Suppressor macrophage (primary cell): ENCODE data around the gene HPCAL4.

Experiments used
- DNase-seq, 4 experiments: peaks; one replicate each; pipeline ENCODE4 v3.0.0-alpha.2; 2020 to 2022

Gene HPCAL4

GRCh38 chr1:39675220-39675619, 16.0 kb downstream of the HPCAL4 start:
- DNase-seq: no peak

GRCh38 chr1:39673215-39673614, 18.0 kb downstream of the HPCAL4 start:
- DNase-seq: no peak

GRCh38 chr1:39672551-39672947, 18.7 kb downstream of the HPCAL4 start:
- DNase-seq: peak in 3 of 4 experiments; percentile 13 to 46 (median 27)

GRCh38 chr1:39671793-39672550, 19.3 kb downstream of the HPCAL4 start, which contains the start of gene NT5C1A:
TSS of gene NT5C1A (minus strand) at chr1:39672107. CDS start at chr1:39672038, 69 bp downstream.
- DNase-seq: peak in 3 of 4 experiments; percentile 29 to 58 (median 43)

DNA sequence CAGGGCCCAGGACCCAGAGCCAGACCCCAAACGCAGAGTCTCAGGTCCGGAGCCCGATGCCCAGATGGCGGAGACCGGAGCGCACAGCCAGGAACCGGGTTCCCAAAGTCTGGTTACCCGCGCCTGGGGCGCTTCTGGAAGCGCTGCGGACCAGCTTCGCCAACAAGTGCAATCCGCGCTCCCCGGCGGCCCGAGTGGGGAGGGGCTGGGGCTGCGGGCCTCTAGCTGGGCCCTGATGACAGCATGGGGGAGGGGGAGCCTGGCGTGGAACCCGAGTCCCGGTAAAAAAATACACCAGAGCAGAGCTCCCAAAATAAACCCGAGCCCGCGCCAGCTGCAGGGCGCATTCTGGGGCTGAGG, 19.8 kb downstream of the HPCAL4 start:
- DNase-seq: no peak

GRCh38 chr1:39670689-39671088, 20.5 kb downstream of the HPCAL4 start:
- no peak for DNase-seq

- no peak for DNase-seq
These were observed 22.3 kb downstream of the HPCAL4 start for GRCh38 chr1:39668894-39669293.

GRCh38 chr1:39668111-39668510, 23.1 kb downstream of the HPCAL4 start:
- DNase-seq: no peak

DNA sequence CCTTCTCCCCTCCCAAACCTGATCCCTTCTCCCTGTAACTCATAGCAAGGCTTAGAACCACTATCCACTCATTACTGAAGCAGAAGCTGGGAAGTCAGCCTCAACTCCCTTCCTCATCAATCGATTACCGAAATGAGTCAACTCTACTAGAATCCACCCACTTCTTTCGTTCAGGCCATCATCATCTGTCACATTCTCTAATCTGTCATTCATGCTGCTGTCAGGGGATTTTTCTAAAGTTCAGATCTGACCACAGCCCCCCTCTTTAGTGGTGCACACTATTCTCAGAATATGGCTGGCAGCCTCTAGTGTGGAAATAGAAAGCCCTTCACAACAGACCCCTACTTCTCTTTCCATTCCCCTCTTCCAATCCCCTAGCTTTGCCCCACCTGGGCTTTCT, 24.5 kb downstream of the HPCAL4 start:
- no peak for DNase-seq

DNA sequence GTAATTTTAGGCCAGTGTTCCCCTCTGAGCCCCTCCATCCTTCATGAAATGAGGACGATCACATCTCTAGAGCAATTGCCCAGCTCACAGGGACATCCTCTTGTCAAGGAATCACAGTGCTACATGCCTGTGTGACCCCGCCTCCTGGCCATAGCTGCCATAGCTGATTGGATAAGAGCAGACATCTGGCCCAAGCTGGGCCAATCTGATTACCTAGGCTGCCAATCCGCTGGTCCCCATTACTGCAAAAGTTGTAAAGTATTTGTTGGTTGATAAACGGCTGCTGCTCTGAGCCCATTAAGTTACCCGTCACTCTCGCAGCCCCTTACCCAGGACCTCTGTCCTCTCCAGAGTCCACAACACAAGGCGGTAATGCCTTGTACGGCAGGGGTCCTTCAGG, 27.7 kb downstream of the HPCAL4 start:
- no peak for DNase-seq

DNA sequence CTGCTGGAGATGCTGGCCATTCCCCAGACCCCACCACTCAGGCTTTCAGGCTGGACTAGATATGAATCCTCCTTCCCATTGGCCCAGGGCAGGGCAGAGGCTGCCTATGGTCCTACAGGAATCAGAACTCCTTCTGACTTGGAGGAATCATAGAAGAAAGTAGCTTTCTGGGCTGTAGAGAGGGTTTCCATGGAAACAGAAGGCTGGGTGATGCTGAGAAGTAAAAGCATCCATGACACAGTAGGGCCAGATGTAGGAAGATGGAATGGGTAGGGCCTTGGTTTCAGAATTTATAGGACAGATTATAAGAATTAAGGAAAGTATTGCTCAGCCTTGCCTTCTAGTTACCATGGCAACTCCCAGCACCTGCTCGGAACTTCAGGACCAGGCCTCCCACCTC, 28.4 kb downstream of the HPCAL4 start:
- no peak for DNase-seq

GRCh38 chr1:39659538-39659937, 31.7 kb downstream of the HPCAL4 start:
- no peak for DNase-seq

- no peak for DNase-seq
These were observed 32.1 kb downstream of the HPCAL4 start for GRCh38 chr1:39659110-39659509.

GRCh38 chr1:39657923-39658485, 33.2 kb downstream of the HPCAL4 start:
- peak; percentile 85 to 91 (median 86) for DNase-seq

- DNase-seq: no peak
These were observed 33.8 kb downstream of the HPCAL4 start for GRCh38 chr1:39657402-39657801.

GRCh38 chr1:39656391-39656790, 34.8 kb downstream of the HPCAL4 start:
- no peak for DNase-seq

- DNase-seq: no peak
These were observed 35.5 kb downstream of the HPCAL4 start for GRCh38 chr1:39655578-39656268.

DNA sequence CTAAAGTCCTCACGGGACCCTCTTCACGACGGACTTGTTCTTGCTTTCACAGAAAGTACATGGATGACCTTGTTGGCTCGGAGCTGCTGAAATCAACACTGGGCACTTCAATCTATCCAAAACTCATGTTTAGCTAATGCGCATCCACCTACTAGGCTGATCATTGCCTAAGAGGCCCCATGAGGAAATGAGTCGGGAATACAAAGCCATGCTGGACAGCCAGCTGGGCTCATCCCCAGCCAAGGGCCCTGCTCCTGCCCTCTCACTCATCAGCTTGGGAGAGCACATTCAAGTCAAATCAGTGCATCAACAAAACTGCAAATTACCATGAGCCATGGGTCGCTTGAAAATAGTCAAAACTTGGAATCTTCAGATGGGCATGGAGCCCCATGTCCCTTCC, 36.9 kb downstream of the HPCAL4 start:
- DNase-seq: peak in 2 of 4 experiments; percentile 13 to 23

- DNase-seq: peak; percentile 84 to 90 (median 86)
These were observed 37.6 kb downstream of the HPCAL4 start for GRCh38 chr1:39653546-39654031.

DNA sequence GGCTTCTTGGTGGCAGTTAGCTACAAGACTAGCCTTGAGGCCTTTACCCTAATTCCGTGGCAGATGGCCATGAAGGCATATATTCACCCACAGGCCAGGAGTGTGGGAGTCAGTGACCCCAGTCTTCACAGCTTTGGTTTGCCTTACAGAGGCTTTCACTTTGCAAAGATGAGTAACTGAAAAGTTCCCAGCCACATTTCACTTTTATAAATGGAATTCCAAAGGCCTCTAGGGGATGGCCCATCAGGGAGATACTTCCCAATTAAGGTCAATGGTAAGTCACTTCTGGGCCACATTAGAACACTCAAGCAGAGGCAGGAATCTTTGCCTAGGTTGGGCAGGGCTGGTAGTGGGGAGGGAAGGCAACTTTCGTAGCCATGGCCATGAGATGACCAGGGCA, 38.7 kb downstream of the HPCAL4 start:
- DNase-seq: no peak

DNA sequence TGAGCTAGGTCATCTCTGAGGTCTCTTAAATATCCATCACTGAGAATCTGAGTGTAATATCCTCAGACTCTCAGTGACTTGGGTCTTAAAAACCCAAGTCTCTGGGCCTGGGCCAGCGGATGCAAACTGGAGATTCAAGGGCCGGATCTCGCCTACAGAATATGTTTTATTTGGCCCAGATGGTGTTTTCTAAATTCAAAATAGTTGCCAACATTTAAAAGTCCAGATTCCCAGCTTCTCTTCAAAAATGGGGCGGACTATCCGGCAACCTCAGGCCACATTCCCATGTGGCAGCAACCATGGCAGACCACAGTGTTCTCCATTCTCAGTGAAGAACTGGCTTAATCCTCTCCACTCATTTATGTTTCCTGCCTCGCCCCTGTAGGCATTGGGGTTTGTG, 39.1 kb downstream of the HPCAL4 start:
- no peak for DNase-seq

DNA sequence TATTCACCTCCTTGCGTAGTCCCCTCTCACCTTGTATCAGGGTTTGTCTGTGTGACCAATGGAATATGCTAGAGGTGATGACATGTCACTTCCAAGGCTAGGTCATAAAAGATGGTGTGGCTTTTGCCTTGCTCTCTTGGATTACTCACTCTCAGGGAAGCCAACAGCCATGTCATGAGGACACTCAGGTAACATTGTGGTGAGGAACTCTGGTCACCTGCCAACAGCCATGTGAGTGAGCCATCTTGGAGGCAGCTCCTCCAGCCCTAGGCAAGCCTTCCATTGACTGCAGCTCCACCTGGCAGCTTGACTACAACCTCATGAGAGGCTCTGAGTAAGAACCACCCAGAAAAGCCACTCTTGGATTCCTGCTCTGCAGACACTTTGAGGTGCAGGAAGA, 40.8 kb downstream of the HPCAL4 start:
- DNase-seq: no peak

GRCh38 chr1:39649636-39650185, 41.5 kb downstream of the HPCAL4 start:
- DNase-seq: no peak
